Femur (tissue), 1 donor: Measurements from ENCODE around the gene NEK1.
A peak's percentile ranks its signal among the peaks of the same experiment; 100 is the strongest.
"Not testable (repeated sequence)": the region's sequence is repeated elsewhere in the genome, so short reads cannot be mapped to it uniquely, and the experiment has no call there.

Experiments
- DNase-seq: peaks from one replicate; pipeline ENCODE4 v3.0.0-alpha.2; 2017

The NEK1 gene

GRCh38 chr4:169491211-169491610 lies 121.2 kb downstream of the NEK1 start:
- no peak for DNase-seq

GRCh38 chr4:169489306-169489705 lies 123.1 kb downstream of the NEK1 start:
- DNase-seq = no peak

DNA sequence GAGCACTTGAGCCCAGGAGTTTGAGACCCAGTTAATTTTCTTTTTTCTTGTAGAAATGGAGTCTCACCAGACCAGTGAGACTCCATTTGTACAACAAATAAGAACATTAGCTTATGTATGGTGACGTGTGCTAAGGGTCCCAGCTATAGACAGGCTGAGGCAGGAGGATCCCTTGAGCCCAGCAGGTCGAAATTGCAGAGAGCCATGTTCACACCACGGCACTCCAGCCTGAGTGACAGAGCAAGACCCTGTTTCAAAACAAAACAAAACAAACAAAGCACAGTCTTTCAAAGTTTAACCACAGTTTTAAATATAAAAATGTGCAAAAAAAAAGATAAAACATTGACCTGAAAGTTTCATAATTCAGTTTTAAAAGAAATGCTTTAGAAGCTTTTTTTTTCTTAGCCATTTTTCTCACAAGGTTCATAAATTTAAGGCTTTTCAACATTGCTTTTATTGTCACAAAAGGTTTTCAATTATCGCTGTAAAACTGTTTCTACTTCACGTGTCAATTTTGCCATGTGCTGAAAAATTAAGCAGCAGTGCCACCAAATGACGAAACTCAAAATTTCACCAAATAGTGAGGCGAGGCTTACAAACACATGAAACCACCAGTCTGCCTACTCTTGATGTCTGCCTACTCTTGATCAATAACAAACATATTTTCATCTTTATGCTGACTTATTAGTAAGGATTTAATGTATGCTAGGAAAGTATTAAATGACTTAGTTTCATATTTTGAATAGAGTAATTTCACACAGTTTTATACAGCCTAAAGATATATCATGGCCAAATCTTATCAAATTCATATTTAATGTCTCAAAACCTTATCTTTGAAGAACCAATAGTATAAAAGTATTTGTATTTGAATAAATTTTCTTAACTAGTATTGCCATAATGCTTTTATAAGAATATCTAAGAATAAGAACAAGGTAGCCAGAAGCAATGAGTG lies 126.3 kb downstream of the NEK1 start:
- peak; percentile 58 for DNase-seq

GRCh38 chr4:169485086-169485485 lies 127.3 kb downstream of the NEK1 start:
- no peak for DNase-seq

DNA sequence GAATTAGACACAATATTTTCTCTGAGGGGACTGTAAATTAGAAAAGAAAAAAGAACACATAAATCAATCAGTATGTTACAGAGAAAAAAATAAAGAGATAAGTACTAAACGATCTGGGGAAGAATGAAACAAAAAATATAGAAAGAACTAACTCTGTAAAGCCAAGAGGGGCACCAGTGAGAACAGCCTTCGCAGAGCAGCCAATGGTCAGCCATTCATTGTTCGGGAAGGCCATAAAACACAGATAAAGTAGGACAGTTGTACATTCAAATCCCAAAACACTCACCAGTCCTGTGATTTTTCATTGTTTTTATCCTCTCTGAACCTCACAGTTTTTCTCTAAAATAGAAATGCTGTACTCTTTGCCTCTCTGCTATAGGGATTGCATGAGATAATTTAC lies 127.9 kb downstream of the NEK1 start:
- DNase-seq = no peak

GRCh38 chr4:169464080-169464479 lies 148.3 kb downstream of the NEK1 start:
- no peak for DNase-seq

GRCh38 chr4:169460081-169460480 lies 152.3 kb downstream of the NEK1 start:
- no peak for DNase-seq

- no peak for DNase-seq
Observed at GRCh38 chr4:169458575-169458974, 153.8 kb downstream of the NEK1 start.

GRCh38 chr4:169452644-169453043 lies 159.7 kb downstream of the NEK1 start:
- not testable (repeated sequence) for DNase-seq

GRCh38 chr4:169448935-169449334 lies 163.4 kb downstream of the NEK1 start:
- DNase-seq = not testable (repeated sequence)

DNA sequence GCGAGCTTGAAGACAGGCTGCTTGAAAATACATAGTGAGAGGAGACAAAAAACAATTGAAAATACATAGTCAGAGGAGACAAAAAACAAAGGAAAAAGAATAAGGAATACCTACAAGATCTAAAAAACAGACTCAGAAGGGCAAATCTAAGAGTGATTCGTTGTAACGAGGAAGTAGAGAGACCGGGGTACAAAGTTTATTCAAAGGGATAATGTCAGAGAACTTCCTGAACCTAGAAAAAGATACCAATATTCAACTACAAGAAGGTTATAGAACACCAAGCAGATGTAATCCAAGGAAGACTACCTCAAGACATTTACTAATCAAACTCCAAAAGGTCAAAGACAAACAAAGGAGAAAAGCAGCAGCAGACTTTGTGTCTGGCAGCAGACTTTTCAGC lies 165.6 kb downstream of the NEK1 start:
- DNase-seq = no peak

- DNase-seq = no peak
Observed at GRCh38 chr4:169443748-169444147, 168.6 kb downstream of the NEK1 start.

DNA sequence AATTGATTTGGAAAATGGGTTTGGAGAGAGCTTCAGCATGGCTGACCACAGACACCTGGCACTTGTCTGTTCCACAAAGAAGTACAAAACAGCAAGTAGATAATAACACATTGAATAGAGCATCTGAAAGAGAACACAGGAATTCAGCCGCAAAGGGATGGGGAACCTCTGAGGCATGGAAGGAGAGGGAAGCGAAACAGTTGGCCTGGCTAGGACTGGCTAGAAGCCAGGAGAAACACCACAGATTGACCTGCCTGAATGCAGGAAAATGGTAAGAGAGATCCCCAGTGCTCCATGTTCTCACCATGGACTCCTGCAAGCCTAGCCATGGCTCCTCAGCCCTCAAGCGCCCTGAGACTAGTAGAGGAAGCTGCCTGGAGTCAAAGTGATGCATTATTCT lies 171.9 kb downstream of the NEK1 start:
- peak; percentile 23 for DNase-seq

DNA sequence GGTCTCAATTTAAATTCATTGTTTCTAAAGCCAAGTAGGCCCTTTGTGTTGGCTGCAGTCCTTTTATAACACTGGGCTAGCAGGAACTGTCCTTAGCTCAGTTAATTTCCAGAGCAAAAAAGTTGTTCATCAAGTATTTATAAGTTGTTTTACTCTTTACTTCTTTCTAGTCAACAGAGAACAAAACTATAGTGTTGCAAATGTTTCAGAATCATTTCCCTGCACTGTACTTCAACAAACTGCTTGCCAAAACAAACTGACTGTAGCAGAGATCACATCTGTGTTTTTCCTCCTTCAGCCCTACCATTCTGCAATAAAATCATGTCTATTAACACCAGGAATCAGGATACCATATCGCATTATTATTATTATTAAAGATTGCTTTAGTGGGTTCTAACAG lies 173.1 kb downstream of the NEK1 start:
- no peak for DNase-seq

GRCh38 chr4:169438057-169438480 lies 174.3 kb downstream of the NEK1 start:
- DNase-seq = no peak

DNA sequence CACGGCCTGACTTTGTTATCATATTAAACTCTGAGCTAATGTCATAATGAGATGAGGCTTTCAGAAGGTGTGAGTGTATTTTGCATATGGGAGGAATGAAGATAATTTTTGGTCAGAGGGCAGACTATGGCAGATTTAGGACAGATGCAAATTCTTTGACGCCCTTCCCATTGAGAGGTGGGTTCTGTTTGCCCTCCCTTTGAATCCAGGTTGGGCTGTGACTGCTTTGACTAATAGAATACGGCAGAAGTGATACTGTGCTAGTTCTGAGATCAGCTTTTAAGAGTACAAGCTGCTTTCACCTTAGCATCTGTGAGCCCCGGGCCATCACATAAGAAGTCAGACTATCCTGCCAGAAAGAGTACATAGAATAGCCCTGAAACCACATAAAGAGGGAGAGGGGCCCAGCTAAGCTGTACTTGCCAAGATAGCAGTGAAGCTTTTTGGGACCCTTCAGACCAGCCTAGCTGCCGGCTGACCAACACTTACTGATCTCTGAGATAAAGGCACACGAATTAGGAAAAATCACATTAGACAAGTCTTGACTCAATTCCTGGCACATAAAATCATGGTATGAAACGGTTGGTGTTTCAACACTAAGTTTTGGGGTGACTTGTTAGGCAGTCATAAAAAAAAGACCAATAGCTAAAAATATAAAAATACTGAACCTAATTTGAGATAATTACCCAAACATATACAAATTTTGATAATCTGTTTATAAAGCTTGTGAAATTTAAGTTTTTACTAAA lies 174.9 kb downstream of the NEK1 start:
- no peak for DNase-seq

- DNase-seq = no peak
Observed at GRCh38 chr4:169436734-169437133, 175.6 kb downstream of the NEK1 start.

DNA sequence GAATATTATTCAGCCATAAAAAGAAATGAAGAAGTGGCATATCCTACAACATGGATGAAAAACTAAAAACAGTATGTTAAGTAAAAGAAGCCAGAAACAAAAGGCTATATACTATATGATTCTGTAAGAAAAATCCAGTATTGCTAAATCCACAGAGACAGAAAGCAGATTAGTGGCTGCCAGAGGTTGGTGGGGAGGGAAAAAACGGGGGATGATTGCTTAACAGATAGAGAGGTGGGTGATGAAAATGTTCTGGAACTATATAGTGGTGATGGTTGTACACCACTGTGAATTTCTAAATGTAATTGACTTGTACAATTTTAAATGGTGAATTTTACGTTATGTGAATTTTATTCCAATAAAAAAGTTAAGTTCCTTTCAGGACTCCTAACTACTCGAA lies 184.0 kb downstream of the NEK1 start:
- DNase-seq = no peak

GRCh38 chr4:169427727-169428126 lies 184.7 kb downstream of the NEK1 start:
- not testable (repeated sequence) for DNase-seq

DNA sequence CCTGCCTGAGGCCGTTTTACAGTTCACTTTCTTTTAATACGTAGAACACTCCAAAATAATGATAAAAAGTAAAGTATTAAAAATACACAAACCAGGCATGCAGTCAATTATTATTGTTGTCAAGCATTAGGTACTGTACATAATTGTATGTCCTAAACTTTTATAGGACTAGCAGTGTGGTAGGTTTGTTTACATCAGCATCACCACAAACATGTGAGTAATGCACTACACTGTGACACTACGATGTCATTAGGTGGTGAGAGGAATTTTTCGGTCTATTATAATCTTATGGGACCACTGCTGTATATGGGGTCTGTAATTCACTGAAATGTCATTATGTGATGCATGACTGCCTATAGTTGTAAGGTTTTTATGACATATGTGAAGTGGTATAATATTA lies 192.1 kb downstream of the NEK1 start:
- DNase-seq = no peak

- DNase-seq = no peak
Observed at GRCh38 chr4:169418846-169419245, 193.5 kb downstream of the NEK1 start.

- DNase-seq = no peak
Observed at GRCh38 chr4:169417629-169418282, 194.6 kb downstream of the NEK1 start.

- no peak for DNase-seq
Observed at GRCh38 chr4:169416997-169417396, 195.4 kb downstream of the NEK1 start.
